Activated CD4-positive, alpha-beta T cell treated with anti-CD3 and anti-CD28 coated beads for 48 hours (primary cell): ENCODE data around the gene PFKFB3.
"Not testable (repeated sequence)": the region's sequence is repeated elsewhere in the genome, so short reads cannot be mapped to it uniquely, and the experiment has no call there.

Source experiments
- DNase-seq: peaks from one replicate; pipeline ENCODE4 v3.0.0-alpha.2; 2020

PFKFB3 gene

DNA sequence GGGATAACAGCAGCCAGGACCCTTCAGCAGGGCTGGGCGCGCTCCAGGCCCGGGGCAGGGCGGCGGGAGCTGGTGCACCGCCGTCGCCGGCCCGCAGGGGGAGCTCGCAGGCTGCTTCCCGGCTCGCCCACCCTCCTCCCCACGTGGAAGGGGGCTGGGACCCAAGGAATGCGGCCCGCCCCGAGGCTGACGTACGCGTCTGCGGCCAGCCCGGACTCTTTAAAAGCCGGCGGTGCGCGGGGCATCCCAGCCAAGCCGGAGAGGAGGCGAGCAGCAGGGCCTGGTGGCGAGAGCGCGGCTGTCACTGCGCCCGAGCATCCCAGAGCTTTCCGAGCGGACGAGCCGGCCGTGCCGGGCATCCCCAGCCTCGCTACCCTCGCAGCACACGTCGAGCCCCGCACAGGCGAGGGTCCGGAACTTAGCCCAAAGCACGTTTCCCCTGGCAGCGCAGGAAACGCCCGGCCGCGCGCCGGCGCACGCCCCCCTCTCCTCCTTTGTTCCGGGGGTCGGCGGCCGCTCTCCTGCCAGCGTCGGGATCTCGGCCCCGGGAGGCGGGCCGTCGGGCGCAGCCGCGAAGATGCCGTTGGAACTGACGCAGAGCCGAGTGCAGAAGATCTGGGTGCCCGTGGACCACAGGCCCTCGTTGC is at the start of gene PFKFB3:
PFKFB3 (plus strand) TSS at position 249 of the 647 bp plus-strand sequence; CDS start at position 578, 329 bp downstream.
- DNase-seq: peak; percentile 97

DNA sequence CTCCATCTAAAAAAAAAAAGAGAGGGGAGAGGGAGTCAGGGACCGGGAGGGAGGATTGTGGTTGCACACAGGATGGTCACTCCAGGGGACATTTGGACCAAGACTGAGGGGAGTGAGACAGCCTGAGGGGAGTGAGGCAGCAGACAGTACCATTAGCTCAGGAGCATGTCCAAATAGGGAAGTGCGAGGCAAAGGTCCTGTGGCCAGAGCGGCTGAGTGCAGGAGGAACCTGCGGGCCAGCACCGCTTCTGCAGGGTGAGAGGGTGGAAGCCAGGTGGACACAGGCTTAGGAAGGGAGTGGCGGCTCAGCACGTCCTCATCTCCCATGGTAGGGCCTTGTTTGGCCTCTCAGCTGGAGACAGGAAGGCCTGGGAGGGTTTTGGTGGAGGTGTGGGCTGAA is 48.9 kb upstream of the PFKFB3 start:
- DNase-seq: no peak

DNA sequence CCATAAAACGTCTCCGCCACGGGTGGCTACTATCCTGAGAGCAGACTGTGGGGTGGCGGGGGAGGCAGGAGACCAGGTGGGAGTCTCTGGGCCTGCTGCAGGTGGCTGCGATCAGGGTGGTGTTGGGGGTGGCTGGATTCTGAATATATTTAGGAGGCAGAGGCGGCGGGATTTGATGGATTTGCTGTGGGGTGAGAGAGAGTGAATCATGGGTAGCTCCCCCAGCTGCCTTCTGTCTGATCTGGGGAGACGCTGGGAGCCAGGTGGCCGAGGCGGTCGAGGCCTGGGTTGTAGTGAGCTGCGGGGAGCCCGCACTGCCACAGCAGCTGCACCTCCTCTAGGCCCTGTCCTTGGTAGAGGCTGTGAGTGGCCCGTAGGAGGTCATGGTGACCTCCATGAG is 48.2 kb upstream of the PFKFB3 start:
- DNase-seq: no peak

DNA sequence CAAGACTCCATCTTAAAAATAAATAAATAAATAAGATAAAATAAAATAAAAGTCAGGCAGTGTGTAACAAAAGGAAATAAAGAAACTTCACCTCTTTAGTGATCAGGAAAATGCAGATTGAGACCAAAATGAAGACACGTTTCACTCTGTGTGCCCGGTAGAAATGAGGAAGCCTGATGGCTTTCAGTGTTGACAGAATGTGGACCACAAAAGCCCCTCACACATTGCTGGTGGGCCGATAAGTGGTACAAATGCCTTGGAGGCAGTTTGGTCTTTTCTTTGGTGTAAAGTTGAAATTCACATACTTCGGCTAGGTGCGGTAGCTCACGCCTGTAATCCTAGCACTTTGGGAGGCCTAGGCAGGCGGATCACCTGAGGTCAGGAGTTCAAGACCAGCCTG is 44.5 kb upstream of the PFKFB3 start:
- DNase-seq: no peak

DNA sequence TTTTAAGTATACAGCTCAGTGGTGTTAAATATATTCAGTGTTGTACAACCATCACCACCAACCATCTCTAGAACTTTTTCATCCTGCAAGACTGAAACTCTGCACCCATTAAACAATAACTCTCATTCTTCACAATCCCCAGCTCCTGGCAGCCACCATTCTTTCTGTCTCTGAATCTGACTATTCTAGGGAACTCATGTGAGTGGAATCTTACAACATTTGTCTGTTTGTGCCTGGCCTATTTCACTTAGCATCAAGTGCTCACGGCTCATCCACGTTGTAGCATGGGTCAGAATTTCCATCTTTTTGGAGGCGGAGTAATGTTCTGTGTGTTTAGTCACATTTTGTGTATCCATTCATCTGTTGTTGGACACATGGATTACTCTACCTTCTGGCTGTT is 40.8 kb upstream of the PFKFB3 start:
- no peak for DNase-seq

DNA sequence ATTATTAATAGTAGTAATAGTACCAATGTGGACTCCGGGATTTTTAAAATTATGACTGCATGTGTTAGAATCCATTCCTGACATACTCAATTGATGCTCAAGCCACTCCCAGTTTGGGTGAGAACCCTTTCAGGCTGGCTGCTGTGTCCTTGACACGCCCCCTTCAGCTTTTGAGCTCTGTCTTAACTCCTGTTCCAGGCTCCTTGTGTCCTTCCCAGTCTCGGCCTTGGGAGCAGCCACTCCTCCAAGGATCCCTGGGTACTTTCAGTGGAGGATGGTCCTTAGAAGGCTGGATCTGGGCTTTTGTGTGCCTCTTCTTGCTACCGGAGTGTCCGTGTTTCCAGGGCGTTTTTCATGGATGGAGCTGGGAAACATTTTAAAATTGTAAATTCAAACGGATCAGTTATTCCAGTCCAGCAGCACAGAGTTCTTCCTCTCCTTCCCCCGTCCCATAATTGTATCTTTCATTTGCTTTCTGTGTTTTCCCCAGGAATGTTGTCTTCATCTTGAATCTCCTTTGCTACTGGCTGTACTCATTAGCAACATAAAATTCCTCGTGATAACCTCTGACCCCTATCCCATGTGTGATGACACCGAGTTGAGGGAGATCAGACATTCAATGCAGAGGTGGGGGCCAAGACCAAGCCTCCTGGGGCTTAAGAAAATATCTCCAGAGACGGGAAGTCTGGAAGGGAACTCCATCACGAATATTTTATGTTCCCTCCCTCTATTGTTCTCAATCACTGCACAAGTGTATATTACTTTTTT is 40.0 kb upstream of the PFKFB3 start:
- no peak for DNase-seq

DNA sequence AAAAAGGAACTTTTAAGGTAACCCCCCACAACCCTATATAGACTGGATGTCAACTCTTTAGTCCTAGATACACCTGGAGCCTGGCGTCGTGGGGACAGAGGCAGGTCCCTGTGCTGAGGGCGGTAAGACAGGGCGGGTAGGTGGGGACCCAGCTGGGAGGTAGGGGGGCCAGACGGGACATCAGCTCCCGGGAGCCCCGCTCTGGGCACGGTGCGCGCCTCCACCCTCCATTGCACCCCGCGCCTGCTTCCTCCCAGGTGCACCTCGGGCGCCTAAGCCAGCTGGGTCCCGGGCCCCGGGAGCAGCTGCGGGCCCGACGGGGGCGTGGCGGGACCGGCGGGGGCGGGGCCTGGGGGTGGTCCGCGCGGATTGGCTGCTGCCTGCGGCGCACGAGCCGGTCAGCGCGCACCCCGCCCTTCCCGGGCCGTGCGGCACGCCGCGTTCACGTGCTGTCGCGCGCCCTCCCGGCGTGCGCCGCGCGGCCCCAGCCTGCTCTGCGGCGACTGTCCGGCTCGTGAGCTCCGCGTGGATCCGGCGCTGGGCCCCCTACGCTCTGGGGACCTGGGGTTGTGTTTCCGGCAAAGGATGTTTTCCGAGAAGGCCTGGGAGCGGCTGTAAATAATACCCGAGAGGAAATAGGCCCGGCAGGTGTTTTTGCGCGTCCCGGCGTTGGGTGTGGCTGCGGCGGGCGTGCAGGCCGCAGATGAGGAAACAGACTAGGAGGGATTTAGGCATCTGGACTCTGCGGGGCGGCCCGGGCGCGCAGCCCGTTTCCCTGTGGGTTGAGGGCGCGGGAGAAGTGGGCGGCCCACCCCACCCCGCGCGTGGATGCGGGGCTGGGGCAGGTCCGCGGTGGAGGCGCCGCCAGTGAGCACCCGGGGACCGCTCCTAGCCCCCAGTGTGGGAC is 39.1 kb upstream of the PFKFB3 start:
- peak; percentile 93 for DNase-seq

DNA sequence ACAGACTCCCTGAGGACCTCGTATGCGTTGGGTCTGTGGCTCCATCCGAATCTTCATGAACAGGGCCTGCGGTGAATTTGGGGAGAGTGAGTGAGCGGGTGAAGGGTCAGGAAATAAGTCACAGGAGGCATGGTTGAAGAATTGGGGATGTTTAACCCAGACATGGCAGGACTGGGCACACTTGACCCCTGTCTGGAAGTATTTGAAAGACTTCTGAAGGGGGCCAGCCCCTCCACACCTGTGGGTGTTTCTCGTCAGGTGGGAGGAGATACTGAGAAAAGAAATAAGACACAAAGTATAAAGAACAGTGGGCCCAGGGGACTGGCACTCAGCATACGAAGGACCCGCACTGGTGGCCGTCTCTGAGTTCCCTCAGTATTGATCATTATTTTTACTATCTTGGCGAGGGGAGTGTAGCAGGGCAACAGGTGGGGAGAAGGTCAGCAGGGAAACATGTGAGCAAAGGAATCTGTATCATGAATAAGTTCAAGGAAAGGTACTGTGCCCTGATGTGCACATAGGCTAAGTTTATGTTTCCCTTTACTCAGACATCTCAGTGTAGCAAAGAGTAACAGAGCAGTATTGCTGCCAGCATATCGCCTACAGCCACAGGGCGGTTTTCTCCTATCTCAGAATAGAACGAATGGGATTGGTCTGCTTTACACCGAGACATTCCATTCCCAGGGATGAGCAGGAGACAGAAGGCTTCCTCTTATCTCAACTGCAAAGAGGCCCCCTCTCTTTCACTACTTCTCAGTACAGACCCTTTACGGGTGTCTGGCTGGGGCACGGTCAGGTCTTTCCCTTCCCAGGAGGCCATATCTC is 38.2 kb upstream of the PFKFB3 start:
- peak; percentile 22 for DNase-seq

DNA sequence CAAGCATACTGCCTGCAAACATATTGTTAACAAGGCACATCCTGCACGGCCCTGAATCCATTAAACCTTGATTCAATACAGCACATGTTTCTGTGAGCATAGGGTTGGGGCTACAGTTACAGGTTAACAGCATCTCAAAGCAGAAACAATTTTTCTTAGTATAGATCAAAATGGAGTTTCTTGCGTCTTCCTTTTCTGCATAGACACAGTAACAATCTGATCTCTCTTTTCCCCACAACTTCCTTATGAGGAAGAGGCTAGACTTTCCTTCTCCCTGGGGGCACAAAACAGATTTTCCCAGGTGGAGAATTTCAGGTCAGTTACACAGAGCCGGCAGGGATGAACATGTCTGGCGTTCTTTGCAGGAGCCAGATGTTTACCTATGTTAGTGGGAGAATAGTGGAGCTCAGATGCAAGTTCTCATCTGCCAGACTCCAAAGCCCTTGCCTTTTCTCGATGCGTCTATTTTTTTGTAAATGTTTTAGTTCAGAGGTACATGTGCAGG is 37.5 kb upstream of the PFKFB3 start:
- DNase-seq: no peak

DNA sequence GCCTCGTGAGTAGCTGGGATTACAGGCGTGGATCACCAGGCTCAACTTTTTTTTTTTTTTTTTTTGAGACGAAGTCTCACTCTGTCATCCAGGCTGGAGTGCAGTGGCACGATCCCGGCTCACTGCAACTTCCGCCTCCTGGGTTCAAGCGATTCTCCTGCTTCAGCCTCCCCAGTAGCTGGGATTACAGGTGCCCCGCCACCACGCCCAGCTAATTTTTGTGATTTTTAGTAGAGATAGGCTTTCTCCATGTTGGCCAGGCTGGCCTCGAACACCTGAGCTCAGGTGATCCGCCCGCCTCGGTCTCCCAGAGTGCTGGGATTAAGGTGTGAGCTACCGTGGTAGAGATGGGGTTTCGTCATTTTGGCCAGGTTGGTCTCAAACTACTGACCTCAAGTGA is 36.8 kb upstream of the PFKFB3 start:
- DNase-seq: not testable (repeated sequence)

DNA sequence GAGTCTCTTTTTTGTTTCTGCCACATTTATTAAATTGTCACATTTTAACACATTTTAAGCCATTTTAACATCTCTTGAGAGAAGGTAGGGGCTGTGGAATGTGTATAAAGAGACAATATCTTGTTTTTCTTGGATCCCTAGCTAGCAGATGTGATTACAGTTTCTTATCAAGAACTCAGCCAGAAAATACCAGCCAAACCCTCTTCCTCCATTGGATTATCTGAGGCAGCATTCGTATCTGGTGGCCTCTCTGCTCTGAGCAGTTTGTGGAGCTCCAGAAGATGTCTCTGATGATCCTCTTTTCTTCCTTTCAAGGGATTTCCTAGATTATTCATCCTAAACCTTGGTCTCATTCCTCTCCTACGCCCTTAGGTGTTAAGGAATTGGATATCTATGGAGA is 35.3 kb upstream of the PFKFB3 start:
- DNase-seq: no peak

DNA sequence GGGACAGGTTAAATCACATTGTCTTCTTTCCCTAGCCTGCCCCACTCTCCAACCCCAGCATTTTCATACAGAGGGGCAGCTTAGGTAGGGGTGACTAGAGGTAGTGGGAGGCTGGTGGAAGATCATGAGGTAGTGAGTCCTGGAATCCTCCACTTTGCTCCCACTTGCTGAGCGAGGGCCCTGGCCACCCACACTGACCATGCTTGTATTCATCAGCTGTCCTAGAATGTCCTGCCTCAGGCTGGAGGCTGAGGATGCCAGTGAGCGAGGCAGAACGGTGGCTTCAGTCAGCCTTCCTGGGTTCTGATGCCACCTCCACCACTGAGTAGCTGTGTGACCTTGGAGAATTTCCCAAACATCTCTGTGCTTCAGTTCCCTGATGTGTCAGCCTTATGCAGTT is 34.6 kb upstream of the PFKFB3 start:
- no peak for DNase-seq

DNA sequence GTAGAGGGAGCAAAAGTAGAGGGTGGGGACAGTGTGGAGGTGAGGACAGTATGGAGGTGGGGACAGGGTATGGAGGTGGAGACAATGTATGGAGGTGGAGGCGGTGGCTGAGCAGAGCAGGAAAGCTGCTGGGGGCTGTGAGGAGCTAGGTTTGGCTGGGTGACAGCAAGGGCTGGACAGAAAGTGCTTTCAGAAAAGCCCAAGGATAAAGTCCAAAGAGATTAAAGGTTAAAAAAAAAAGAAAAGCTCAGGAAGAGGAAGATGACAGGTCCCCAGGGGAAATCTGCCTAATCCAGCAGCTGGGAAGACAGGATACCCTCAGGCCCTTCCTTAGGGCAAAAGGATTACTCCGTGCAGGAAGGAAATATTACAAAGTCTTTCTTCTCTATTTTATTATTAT is 32.1 kb upstream of the PFKFB3 start:
- no peak for DNase-seq

DNA sequence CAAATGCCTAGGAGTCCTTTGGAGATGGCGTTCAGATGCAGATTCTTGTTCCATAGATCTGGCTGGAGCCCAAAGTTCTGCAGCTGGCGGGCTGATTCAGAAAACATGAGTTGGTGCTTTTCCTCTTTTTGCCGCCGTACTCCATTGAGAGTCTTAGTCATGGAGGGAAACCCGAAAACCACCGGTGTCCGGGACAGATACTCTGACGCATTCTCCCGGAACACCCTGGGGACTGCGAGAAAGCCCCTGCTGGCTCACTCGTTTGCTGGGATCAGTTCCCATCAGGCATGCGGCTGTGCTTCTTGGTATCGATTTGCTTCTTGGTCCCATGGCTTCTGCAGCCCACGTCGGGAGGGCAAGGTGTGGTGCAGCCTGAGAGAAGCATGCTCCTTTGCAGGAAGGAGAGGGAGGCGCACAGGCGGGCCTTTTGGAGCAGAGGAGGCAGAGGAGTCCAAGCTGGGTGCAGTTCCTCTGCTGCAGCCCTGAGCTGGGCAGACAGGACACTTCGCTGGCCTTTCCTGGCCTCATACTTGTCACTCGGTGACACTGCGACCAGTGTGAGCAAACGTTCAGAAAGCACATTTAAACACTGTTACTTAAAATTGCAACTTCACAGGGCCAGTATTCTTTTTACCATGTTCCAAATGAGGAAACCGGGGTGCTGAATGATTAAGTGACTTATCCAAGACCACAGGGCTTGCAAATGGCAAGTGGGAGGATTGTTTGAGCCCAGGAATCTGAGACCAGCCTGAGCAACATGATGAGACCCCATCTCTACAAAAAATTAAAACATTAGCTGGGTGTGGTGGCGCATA is 30.6 kb upstream of the PFKFB3 start:
- DNase-seq: peak; percentile 58

DNA sequence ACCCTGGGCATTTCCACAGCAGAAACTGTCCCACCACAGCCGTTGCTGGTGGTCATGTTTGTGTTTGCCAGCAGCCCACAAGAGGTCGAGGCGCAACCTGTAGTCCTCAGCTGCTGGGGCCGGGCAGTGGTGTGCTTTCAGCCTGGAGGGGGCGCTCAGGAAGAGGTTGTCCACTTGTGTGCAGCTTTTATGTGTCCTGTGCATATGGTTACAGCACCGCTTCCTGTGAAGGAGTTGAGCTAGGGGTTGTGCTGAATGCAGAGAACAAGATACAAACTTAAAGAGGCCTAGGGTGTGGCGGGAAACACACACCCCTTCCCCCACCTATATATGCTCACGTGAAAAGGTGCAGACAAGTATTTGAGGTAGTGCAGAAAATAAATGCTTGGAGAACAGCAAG is 29.5 kb upstream of the PFKFB3 start:
- DNase-seq: peak; percentile 73

DNA sequence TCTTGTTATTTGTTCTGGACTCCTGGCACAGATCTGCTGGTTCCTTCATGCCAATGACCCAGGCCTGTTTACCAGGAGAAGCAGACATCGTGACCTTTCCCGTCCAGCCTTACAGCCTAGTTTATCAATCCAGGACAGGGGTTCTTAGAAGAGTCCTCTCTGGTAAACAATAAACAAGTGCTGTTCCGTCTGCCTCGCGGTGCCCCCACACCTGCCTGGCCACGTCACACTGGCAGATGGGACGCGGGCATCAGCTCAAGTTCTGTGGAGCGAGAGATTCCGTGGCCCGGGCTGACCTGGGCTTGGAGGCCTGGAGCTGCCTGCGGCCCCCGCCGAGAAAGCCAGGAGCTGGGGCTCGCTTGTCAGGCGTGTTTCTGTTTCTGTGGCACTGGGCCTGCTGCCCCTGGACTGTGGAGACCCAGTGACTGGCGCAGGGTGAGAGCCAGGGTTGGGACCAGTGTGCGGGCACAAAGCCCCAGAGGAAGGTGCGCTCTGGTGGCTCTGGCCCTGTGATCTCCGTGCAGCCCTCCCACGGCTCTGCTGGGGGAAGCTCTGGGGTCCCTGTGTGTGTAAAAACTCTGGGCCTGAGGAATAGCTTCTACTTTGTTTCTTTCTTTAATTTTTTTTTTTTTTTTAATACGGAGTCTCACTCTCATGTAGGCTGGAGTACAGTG is 28.4 kb upstream of the PFKFB3 start:
- no peak for DNase-seq

DNA sequence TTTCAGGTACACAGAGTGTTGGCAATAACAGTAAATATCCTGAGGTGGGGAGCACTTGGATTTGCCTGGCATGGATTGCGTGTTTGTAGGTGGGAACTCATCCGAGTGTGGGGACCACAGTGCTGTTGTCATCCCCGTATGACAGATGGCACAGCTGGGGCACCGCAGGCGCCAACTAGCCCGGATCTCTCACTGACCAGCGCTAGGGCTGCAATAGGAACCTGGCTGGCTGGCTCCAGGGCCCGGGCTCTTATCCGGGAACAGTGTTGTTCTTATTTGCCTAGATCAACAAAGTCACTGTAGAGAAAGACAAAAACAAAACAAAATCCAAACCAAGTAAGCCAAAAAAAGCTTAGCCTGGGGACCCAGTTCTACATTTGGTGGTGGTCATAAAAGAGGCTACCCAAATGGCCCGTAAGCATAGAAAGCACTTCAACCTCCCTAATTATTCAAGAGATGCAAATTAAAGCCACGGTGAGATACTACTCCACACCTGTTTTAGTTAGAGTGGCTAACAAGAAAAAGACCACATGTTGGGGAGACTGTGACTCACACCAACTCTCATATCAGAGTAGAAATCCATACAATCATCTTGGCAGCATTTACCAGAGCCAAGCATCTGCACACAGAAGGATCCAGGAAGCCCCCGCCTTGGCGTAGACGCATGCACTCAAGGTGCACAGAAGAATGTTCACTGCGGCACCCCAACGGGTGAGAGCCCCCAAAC is 27.2 kb upstream of the PFKFB3 start:
- DNase-seq: no peak

DNA sequence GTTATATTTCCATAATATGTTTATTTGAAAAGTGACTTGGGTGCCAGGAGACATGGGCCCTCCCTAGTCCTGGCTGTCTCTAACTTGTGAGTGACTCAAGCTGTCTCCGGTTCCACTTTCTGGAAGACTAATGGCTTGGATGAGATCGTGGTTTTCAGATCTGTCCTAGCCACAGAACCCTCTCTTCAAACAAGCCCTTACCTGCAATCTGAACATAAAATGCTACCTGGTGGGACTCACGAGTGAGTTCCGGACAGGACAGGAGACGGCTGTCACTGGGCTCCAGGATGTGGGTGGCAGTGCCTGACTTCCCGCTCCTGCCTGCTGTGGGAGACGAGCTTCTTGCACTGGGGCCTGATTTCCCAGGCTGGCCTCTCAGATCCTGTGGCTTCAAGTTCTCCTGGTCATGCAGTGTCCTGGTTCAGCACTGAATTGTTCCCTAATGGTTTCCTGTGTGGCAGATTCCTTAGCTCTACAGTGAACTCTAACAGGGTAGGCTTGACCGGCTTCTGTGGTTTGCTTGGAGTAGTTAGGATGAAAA is 26.0 kb upstream of the PFKFB3 start:
- DNase-seq: no peak

DNA sequence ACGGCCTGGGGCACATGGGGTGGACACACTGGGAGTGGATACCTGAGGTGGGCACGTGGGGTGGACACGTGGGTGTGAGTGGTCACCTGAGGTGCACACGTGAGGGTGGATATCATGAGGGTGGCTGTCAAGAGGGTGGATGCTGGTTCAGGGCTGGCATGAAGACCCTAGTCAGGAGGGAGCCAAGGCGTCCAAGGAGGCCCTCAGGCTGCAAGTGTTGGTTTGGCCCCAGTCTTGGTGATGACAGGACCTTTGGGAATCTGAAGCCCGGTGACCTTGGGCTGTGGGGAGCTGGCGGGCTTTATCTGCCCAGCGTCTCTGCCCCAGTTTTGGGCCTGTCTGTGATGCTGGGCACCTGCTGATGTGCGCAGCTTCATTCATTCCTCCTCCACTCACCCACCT is 24.9 kb upstream of the PFKFB3 start:
- DNase-seq: no peak

DNA sequence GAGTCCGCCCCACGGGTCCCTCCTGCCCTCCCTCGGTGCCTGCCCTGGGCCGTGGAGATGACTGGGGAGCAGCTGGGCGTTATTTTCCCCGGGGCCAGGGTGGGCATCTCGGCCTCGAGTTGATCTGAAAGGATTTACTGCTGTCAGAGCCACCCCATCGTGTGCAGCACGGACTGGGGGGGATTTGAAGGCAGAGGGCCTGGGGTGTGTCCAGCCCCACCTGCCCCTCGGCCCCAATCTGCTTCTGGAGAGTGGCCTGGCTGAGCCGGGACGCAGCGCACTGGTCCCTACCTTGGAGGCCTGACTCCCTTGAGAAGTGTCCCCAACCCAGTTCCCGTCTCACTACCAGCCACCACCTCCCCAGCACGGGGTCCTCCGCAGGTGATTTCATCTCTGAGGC is 24.2 kb upstream of the PFKFB3 start:
- no peak for DNase-seq
